Measurements from ENCODE around the gene MT2A. TPM values are rescaled to one million over a fixed set of nuclear protein-coding genes. Genes with fewer than 3 reads are reported as not detected.
A peak's percentile ranks its signal among the peaks of the same experiment; 100 is the strongest.

The MT2A gene
- total and polyA plus RNA-seq, 2 of the 13 experiments (the other 11 are each of a cell fraction or from before 2014, with no cell fraction given): 135 to 371 TPM

DNA sequence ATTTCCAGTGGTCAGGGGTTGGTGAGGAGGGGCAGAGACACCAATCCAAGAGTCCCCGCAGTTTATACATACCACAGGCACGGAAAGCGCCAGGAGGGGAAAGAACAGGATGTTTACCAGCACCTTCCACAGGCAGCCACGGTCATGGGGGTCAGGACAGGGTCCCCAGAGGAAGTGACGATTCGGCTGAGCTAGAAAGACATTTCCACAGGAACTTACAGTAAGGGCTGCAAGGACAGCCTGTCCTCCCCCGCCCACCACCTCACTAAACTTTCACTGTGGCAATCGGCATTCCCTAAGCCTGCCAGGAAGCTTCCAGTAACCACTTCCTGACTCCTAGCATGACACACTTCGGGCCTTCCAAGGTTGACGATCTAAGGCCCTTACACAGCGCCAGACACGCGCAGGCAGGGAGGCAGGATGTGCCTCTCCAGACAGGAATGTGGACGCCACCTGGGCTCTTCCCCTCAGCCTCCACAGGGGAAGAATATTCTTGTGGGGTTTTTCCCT is 1.2 kb upstream of the MT2A start (continued):
- TF ChIP-seq GFI1 (CRISPR knock-in tag; IDR thresholded peaks at IDR 0.05; ENCODE audit: borderline replicate concordance): peak; percentile 20; the same call in 1 of the 2 replicates
- TF ChIP-seq ZNF121 (CRISPR knock-in tag; IDR thresholded peaks at IDR 0.05): no peak; the same call in 1 of the 2 replicates
- TF ChIP-seq ZFP62 (CRISPR knock-in tag; IDR thresholded peaks at IDR 0.05): peak; percentile 92; the same call in 1 of the 2 replicates
- TF ChIP-seq, protein P1, sequence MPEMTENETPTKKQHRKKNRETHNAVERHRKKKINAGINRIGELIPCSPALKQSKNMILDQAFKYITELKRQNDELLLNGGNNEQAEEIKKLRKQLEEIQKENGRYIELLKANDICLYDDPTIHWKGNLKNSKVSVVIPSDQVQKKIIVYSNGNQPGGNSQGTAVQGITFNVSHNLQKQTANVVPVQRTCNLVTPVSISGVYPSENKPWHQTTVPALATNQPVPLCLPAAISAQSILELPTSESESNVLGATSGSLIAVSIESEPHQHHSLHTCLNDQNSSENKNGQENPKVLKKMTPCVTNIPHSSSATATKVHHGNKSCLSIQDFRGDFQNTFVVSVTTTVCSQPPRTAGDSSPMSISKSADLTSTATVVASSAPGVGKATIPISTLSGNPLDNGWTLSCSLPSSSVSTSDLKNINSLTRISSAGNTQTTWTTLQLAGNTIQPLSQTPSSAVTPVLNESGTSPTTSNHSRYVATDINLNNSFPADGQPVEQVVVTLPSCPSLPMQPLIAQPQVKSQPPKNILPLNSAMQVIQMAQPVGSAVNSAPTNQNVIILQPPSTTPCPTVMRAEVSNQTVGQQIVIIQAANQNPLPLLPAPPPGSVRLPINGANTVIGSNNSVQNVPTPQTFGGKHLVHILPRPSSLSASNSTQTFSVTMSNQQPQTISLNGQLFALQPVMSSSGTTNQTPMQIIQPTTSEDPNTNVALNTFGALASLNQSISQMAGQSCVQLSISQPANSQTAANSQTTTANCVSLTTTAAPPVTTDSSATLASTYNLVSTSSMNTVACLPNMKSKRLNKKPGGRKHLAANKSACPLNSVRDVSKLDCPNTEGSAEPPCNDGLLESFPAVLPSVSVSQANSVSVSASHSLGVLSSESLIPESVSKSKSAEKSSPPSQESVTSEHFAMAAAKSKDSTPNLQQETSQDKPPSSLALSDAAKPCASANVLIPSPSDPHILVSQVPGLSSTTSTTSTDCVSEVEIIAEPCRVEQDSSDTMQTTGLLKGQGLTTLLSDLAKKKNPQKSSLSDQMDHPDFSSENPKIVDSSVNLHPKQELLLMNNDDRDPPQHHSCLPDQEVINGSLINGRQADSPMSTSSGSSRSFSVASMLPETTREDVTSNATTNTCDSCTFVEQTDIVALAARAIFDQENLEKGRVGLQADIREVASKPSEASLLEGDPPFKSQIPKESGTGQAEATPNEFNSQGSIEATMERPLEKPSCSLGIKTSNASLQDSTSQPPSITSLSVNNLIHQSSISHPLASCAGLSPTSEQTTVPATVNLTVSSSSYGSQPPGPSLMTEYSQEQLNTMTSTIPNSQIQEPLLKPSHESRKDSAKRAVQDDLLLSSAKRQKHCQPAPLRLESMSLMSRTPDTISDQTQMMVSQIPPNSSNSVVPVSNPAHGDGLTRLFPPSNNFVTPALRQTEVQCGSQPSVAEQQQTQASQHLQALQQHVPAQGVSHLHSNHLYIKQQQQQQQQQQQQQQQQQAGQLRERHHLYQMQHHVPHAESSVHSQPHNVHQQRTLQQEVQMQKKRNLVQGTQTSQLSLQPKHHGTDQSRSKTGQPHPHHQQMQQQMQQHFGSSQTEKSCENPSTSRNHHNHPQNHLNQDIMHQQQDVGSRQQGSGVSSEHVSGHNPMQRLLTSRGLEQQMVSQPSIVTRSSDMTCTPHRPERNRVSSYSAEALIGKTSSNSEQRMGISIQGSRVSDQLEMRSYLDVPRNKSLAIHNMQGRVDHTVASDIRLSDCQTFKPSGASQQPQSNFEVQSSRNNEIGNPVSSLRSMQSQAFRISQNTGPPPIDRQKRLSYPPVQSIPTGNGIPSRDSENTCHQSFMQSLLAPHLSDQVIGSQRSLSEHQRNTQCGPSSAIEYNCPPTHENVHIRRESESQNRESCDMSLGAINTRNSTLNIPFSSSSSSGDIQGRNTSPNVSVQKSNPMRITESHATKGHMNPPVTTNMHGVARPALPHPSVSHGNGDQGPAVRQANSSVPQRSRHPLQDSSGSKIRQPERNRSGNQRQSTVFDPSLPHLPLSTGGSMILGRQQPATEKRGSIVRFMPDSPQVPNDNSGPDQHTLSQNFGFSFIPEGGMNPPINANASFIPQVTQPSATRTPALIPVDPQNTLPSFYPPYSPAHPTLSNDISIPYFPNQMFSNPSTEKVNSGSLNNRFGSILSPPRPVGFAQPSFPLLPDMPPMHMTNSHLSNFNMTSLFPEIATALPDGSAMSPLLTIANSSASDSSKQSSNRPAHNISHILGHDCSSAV (CRISPR knock-in tag; IDR thresholded peaks at IDR 0.05; ENCODE audit: borderline replicate concordance): no peak
- no peak for TF ChIP-seq ZNF282 (IDR thresholded peaks at IDR 0.05; ENCODE audit: partially characterized antibody)
- TF ChIP-seq ELF3 (CRISPR knock-in tag; IDR thresholded peaks at IDR 0.05): peak; percentile 95
- 0 out of 2 replicates have a peak, but pooled peaks have one; percentile 16 for TF ChIP-seq ZNF333 (CRISPR knock-in tag; IDR thresholded peaks at IDR 0.05; ENCODE audit: borderline replicate concordance)
- peak; percentile 16; the same call in 1 of the 2 replicates for TF ChIP-seq ZNF441 (CRISPR knock-in tag; IDR thresholded peaks at IDR 0.05; ENCODE audit: borderline replicate concordance)
- TF ChIP-seq, protein P2, sequence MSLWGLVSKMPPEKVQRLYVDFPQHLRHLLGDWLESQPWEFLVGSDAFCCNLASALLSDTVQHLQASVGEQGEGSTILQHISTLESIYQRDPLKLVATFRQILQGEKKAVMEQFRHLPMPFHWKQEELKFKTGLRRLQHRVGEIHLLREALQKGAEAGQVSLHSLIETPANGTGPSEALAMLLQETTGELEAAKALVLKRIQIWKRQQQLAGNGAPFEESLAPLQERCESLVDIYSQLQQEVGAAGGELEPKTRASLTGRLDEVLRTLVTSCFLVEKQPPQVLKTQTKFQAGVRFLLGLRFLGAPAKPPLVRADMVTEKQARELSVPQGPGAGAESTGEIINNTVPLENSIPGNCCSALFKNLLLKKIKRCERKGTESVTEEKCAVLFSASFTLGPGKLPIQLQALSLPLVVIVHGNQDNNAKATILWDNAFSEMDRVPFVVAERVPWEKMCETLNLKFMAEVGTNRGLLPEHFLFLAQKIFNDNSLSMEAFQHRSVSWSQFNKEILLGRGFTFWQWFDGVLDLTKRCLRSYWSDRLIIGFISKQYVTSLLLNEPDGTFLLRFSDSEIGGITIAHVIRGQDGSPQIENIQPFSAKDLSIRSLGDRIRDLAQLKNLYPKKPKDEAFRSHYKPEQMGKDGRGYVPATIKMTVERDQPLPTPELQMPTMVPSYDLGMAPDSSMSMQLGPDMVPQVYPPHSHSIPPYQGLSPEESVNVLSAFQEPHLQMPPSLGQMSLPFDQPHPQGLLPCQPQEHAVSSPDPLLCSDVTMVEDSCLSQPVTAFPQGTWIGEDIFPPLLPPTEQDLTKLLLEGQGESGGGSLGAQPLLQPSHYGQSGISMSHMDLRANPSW (CRISPR knock-in tag; IDR thresholded peaks at IDR 0.05; ENCODE audit: borderline replicate concordance): peak; percentile 38; the same call in 1 of the 2 replicates
- peak; percentile 46; the same call in 1 of the 2 replicates for TF ChIP-seq RBFOX2 (IDR thresholded peaks at IDR 0.05; ENCODE audit: low read depth, low read length)
- no peak; the same call in 1 of the 2 replicates for TF ChIP-seq PAX8 (CRISPR knock-in tag; IDR thresholded peaks at IDR 0.05; ENCODE audit: borderline replicate concordance)
- peak; percentile 41; the same call in 1 of the 2 replicates for TF ChIP-seq ZNF605 (CRISPR knock-in tag; IDR thresholded peaks at IDR 0.05)
- peak; percentile 79 for TF ChIP-seq ZNF616 (CRISPR knock-in tag; IDR thresholded peaks at IDR 0.05; ENCODE audit: low read depth)
- TF ChIP-seq, protein P3, sequence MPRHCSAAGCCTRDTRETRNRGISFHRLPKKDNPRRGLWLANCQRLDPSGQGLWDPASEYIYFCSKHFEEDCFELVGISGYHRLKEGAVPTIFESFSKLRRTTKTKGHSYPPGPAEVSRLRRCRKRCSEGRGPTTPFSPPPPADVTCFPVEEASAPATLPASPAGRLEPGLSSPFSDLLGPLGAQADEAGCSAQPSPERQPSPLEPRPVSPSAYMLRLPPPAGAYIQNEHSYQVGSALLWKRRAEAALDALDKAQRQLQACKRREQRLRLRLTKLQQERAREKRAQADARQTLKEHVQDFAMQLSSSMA (CRISPR knock-in tag; IDR thresholded peaks at IDR 0.05): no peak
- TF ChIP-seq ZNF317 (CRISPR knock-in tag; IDR thresholded peaks at IDR 0.05): peak; percentile 40
- TF ChIP-seq AKAP8 (CRISPR knock-in tag; IDR thresholded peaks at IDR 0.05): no peak
- TF ChIP-seq, protein P4, sequence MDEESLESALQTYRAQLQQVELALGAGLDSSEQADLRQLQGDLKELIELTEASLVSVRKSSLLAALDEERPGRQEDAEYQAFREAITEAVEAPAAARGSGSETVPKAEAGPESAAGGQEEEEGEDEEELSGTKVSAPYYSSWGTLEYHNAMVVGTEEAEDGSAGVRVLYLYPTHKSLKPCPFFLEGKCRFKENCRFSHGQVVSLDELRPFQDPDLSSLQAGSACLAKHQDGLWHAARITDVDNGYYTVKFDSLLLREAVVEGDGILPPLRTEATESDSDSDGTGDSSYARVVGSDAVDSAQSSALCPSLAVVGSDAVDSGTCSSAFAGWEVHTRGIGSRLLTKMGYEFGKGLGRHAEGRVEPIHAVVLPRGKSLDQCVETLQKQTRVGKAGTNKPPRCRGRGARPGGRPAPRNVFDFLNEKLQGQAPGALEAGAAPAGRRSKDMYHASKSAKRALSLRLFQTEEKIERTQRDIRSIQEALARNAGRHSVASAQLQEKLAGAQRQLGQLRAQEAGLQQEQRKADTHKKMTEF (CRISPR knock-in tag; IDR thresholded peaks at IDR 0.05): peak; percentile 72
